ENCODE results near the gene NAA10. TPM values are rescaled to one million over a fixed set of nuclear protein-coding genes. Genes with fewer than 3 reads are reported as not detected.

The NAA10 gene
- total RNA-seq, 4 donors from 2014 or later: 85.7 to 101 (median 90.7) TPM

DNA sequence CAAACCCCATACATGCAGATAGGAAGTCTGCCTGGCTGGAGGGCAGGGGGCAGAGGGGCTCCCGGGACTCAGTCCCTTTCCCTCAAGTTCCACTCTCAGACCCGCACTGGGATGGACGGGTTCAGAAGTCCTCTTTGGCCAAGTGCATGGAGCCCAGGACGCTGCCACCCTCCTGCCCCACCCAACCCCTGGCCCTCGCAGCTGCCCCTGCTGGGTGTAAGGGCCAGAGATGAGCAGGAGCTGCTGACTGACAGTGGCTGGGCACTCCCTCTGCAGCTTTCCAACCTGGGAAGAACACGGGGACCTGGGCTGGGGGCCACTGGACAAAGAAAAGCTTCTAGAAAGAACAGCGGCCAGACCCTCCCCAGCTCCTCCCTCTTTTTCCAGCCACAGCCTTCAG, 52.3 kb downstream of the NAA10 start:
- ATAC-seq (ENCODE audit: low FRiP score) (no peak), DNase-seq (ENCODE audit: low spot score) (no peak)
- TF ChIP-seq, protein P1, sequence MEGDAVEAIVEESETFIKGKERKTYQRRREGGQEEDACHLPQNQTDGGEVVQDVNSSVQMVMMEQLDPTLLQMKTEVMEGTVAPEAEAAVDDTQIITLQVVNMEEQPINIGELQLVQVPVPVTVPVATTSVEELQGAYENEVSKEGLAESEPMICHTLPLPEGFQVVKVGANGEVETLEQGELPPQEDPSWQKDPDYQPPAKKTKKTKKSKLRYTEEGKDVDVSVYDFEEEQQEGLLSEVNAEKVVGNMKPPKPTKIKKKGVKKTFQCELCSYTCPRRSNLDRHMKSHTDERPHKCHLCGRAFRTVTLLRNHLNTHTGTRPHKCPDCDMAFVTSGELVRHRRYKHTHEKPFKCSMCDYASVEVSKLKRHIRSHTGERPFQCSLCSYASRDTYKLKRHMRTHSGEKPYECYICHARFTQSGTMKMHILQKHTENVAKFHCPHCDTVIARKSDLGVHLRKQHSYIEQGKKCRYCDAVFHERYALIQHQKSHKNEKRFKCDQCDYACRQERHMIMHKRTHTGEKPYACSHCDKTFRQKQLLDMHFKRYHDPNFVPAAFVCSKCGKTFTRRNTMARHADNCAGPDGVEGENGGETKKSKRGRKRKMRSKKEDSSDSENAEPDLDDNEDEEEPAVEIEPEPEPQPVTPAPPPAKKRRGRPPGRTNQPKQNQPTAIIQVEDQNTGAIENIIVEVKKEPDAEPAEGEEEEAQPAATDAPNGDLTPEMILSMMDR (IDR thresholded peaks at IDR 0.05): no peak

DNA sequence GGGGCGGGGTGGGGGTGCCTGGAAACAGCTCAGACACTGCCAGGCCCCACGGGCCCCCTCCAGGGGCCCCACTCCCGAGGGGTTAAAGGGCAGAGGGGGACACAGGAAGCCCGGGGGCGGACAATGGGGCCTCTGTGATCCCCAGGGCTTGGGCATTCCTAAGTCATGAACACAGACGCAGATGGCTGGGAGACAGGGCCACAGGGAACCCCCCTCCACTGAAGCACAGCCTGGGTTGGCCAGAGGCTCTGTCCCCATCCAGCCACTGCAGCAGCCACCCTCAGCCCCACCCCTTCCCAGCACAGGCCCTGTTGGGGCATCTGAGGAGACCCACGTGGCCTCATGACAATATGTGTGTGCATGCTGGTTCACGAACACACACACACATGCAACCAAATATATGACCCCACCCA, 52.7 kb downstream of the NAA10 start:
- TF ChIP-seq, protein P1 (IDR thresholded peaks at IDR 0.05): no peak
- DNase-seq (ENCODE audit: low spot score) (no peak), ATAC-seq (ENCODE audit: low FRiP score) (no peak)

DNA sequence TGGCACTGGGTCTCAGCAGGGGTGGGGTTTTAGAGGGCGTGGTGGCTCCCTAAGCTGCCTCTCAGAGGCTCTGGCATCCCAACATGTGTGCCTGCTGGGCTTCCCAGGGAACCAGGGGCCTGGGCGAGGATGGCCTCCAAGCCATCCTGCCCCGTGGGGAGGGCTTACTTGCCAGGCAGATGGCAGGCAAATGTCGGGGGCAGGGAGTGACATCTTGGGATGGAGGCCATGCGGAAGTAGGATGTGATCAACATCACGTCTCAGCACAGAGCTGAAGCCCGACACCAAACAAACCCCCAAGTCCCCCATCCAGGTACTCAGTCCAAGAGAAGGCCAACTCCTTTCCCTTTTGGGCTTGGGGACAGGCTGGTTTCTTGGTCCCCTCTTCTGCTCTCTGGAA, 53.6 kb downstream of the NAA10 start:
- TF ChIP-seq, protein P1 (IDR thresholded peaks at IDR 0.05): no peak
- no peak for ATAC-seq (ENCODE audit: low FRiP score)
- DNase-seq (ENCODE audit: low spot score): no peak

DNA sequence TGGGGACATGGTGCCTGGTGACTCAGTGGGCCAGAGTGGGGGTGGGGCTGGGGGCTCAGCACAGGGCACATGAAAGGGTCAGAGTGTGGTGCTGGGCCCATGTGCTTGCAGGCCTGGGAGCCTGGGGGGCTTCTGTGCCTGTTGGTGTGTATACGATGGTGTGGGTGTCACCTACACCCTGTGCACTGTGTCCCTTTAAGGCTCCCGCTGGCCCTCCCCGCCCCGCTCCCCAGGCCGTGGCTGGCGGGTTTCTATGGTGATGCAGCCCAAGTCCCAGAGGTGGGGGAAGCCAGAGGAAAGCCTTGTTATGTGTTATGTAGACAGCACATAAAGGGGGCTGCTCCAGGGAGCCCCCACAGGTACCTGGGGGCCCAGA, 54.4 kb downstream of the NAA10 start:
- DNase-seq (ENCODE audit: low spot score) (no peak), ATAC-seq (ENCODE audit: low FRiP score) (no peak)
- TF ChIP-seq, protein P1 (IDR thresholded peaks at IDR 0.05): no peak

DNA sequence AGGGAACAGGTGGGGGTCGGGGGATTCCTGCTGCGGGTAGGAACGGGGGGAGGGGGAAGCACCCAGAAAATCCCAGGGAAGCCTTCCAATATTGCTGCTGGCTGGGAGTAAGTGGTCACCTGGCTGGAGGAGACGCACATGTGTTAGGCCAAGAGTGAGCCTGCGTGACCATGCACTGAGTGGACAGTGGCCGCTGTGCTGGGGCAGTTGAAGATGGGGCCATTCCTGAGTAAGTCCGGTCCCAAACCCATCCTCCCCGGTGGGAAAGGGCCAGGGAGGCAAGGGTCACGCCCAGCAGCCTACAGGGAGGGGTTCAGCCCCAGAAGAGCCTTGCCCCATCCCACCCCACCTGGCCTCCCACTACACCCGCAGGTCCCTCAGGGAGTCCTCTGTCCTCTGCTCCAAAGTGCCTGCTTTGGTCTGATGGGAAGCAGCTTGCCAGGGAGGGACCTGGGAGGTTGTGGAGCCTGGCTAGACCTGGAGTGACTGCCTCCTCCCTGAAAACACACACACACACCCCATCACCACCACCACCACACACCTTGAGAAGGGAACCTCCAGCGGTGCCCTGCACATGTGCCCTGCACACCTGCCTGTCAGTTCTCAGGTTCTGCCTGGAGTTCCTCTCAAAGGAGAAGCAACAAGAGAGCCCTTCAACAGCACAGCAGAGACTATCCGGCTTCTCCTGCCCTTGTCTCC, 54.9 kb downstream of the NAA10 start:
- ATAC-seq (ENCODE audit: low FRiP score) (no peak), DNase-seq (ENCODE audit: low spot score) (no peak)
- TF ChIP-seq, protein P1 (IDR thresholded peaks at IDR 0.05): no peak

Small RNAs within 50 kb of the gene (small RNA-seq; reads per million reads assigned to genes)
- 0.39 reads per million for gene MIR3202-1

Other genes with a start within 250 kb of the NAA10 start
- 10 to 100 TPM; 13.5 to 32.4 (median 26.3) TPM for gene SLC6A8, start 247.1 kb downstream of the NAA10 start, total RNA-seq
- gene BCAP31, start 210.7 kb downstream of the NAA10 start, total RNA-seq: 100 to 1,000 TPM; 119 to 421 (median 240) TPM
- 10 to 100 TPM; 17.5 to 38.9 (median 23.4) TPM for gene ABCD1, start 210.2 kb downstream of the NAA10 start, total RNA-seq
- gene PLXNB3, start 170.8 kb downstream of the NAA10 start, total RNA-seq: 10 to 100 TPM in 2 of 4 donors, 1 to 10 TPM in 2; 3.2 to 13.2 (median 10.2) TPM
- under 1 TPM in 3 of 4 donors, not detected in 1; 0.12 to 0.47 (median 0.19) TPM for gene SRPK3, start 154.0 kb downstream of the NAA10 start, total RNA-seq
- gene IDH3G, start 140.7 kb downstream of the NAA10 start, total RNA-seq: 100 to 1,000 TPM in 1 of 4 donors, 10 to 100 TPM in 3; 71.9 to 119 (median 89.7) TPM
- 100 to 1,000 TPM; 126 to 249 (median 179) TPM for gene SSR4, start 140.4 kb downstream of the NAA10 start, total RNA-seq
- 1 to 10 TPM; 1.9 to 2.6 (median 2.2) TPM for gene PDZD4, start 104.5 kb downstream of the NAA10 start, total RNA-seq
- 1 to 10 TPM in 3 of 4 donors, under 1 TPM in 1; 0.37 to 2.8 (median 1.6) TPM for gene L1CAM, start 48.9 kb downstream of the NAA10 start, total RNA-seq
- gene AVPR2, start 30.4 kb downstream of the NAA10 start, total RNA-seq: 10 to 100 TPM in 1 of 4 donors, 1 to 10 TPM in 2, under 1 TPM in 1; 0.74 to 22.7 (median 3.6) TPM
- gene ARHGAP4, start 8.8 kb downstream of the NAA10 start, total RNA-seq: 10 to 100 TPM; 16.6 to 72.2 (median 36.4) TPM
- gene RENBP, start 9.6 kb upstream of the NAA10 start, total RNA-seq: 10 to 100 TPM in 3 of 4 donors, 1 to 10 TPM in 1; 7.8 to 33.0 (median 26.5) TPM
- 10 to 100 TPM; 21.5 to 41.5 (median 30.8) TPM for gene HCFC1, start 36.8 kb upstream of the NAA10 start, total RNA-seq
- gene TMEM187, start 37.7 kb upstream of the NAA10 start, total RNA-seq: 1 to 10 TPM; 1.9 to 9.0 (median 4.5) TPM
- gene IRAK1, start 84.9 kb upstream of the NAA10 start, total RNA-seq: 10 to 100 TPM; 43.1 to 85.3 (median 78.4) TPM
- 10 to 100 TPM; 48.8 to 66.7 (median 56.0) TPM for gene MECP2, start 162.7 kb upstream of the NAA10 start, total RNA-seq
- not detected for gene OPN1LW, start 209.2 kb upstream of the NAA10 start, total RNA-seq
- gene OPN1MW, start 247.6 kb upstream of the NAA10 start, total RNA-seq: not detected